Activated CD4-positive, CD25-positive, alpha-beta regulatory T cell treated with anti-CD3 and anti-CD28 coated beads, Interleukin-2, amount 50 U/mL, for 16 hours (primary cell): ENCODE results near the gene SSBP1.
"Not testable (repeated sequence)": the region's sequence is repeated elsewhere in the genome, so short reads cannot be mapped to it uniquely, and the experiment has no call there.

ENCODE experiments used
- DNase-seq: peaks from one replicate; pipeline ENCODE4 v3.0.0-alpha.2; 2020; ENCODE audit warnings: low read depth, low spot score

Gene SSBP1

GRCh38 chr7:141770083-141770583 lies 32.0 kb downstream of the SSBP1 start:
- DNase-seq, result not testable (repeated sequence)

- DNase-seq, result no peak
These were observed 38.2 kb downstream of the SSBP1 start, which contains the start of gene TAS2R4 for GRCh38 chr7:141776374-141776773. TSS of gene TAS2R4 (plus strand) at chr7:141776674. CDS start at chr7:141778489, 1,815 bp downstream.

GRCh38 chr7:141785706-141786552 lies 47.8 kb downstream of the SSBP1 start:
- DNase-seq, result no peak

- no peak for DNase-seq
These were observed 50.1 kb downstream of the SSBP1 start for GRCh38 chr7:141788296-141788695.

GRCh38 chr7:141789917-141790316 lies 51.8 kb downstream of the SSBP1 start, which contains the start of gene TAS2R5:
TSS of gene TAS2R5 (plus strand) at chr7:141790217. CDS start at chr7:141790362, 145 bp downstream.
- no peak for DNase-seq

GRCh38 chr7:141792526-141792925 lies 54.4 kb downstream of the SSBP1 start:
- no peak for DNase-seq
